Thyroid gland (tissue), 4 donors: ENCODE data around the gene IVD. TPM values are rescaled to one million over a fixed set of nuclear protein-coding genes. Genes with fewer than 3 reads are reported as not detected.
A peak's percentile ranks its signal among the peaks of the same experiment; 100 is the strongest.

Experiments used
- DNase-seq, 2 donors: peaks; one replicate each; pipeline ENCODE4 v3.0.0-alpha.2; 2019
- H3K27ac ChIP-seq, 3 donors: fragments of 200-600 bp; sonication (generic); 1 replicate in 2 of 3; 2 replicates in 1 of 3; pipeline ENCODE4 v1.5.1; 2016 to 2019; ENCODE audit warnings: mild to moderate bottlenecking in 1 of 3, moderate library complexity in 1 of 3
- H3K27me3 ChIP-seq: fragments of 200-600 bp; sonication (generic); one replicate; pipeline ENCODE4 v1.5.1; 2019
- H3K36me3 ChIP-seq, 2 donors: fragments of 200-600 bp; sonication (generic); one replicate each; pipeline ENCODE4 v1.5.1; 2016 to 2019
- H3K4me1 ChIP-seq, 2 donors: fragments of 200-600 bp; sonication (generic); one replicate each; pipeline ENCODE4 v1.5.1; 2017 to 2019
- H3K4me3 ChIP-seq, 3 donors: fragments of 200-600 bp; sonication (generic); replicated peaks in 1 of 3; 1 replicate in 2 of 3; 2 replicates in 1 of 3; pipeline ENCODE4 v1.5.1; 2016; ENCODE audit warnings: mild to moderate bottlenecking in 1 of 3
- H3K9me3 ChIP-seq: fragments of 200-600 bp; sonication (generic); one replicate; pipeline ENCODE4 v1.5.1; 2017
- POLR2A ChIP-seq, 2 donors: fragments of 450-650 bp; IDR thresholded peaks; one replicate each; pipeline ENCODE4 v1.6.1; 2017; ENCODE audit warnings: antibody characterized with exemption in 2 of 2, mild to moderate bottlenecking in 2 of 2, moderate library complexity in 1 of 2
- WGBS, 2 donors: methylation state at CpG; one replicate each; pipeline ENCODE4 v1.1.5; 2017; 5-methylcytosine and 5-hydroxymethylcytosine counted together
- intact Hi-C: fragments of 100-400 bp; cut with DNase I; formaldehyde crosslinking; loops from one replicate; pipeline ENCODE4 v1.15.1; 2023
- total RNA-seq, 4 donors: library from RNA; depleted of rRNA; stranded (reverse); fragments of >200 nt; gene quantifications; one replicate each; pipeline ENCODE4 v1.2.3, GENCODE V29; 2016
- TF ChIP-seq, protein P1 (sequence below), 6 experiments: fragments of 200-600 bp in 3 of 6; fragments of 450-650 bp in 3 of 6; sonication (generic) in 3 of 6; IDR thresholded peaks; one replicate each; pipeline ENCODE4 v1.5.1; 2016 to 2019; ENCODE audit warnings: antibody characterized with exemption in 6 of 6, mild to moderate bottlenecking in 2 of 6, inconsistent platforms in 1 of 6, moderate library complexity in 1 of 6

IVD gene
- total RNA-seq, 4 donors from 2014 or later = 393 to 723 (median 539) TPM

DNA sequence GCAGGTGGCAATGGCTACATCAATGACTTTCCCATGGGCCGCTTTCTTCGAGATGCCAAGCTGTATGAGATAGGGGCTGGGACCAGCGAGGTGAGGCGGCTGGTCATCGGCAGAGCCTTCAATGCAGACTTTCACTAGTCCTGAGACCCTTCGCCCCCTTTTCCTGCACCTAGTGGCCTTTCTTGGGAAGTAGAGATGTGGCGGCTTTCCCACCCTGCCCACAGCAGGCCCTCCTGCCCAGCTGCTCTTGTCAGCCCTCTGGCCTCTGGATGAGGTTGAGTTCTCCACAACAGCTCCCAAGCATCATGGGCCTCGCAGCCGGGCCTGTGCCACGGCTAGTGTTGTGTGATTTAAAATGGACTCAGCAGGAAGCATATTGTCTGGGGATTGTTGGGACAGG lies 12.5 kb downstream of the IVD start:
- Histone ChIP-seq H3K9me3 (no peaks in the 10 kb centered on the region), H3K36me3 (peaks cover 42 to 53% of the 10 kb centered on the region in 2 donors), H3K4me1 (peaks cover 23 to 28% of the 10 kb centered on the region in 2 donors), H3K27ac (no peak overlapping the region), H3K4me3 (no peak overlapping the region), H3K27me3 (no peaks in the 10 kb centered on the region)
- 91 to 96% methylated on average over 9 to 10 of the region's 10 CpGs for WGBS, 2 donors
- DNase-seq = no peak
- no peak for TF ChIP-seq POLR2A (IDR thresholded peaks at IDR 0.05)
- TF ChIP-seq, protein P1, sequence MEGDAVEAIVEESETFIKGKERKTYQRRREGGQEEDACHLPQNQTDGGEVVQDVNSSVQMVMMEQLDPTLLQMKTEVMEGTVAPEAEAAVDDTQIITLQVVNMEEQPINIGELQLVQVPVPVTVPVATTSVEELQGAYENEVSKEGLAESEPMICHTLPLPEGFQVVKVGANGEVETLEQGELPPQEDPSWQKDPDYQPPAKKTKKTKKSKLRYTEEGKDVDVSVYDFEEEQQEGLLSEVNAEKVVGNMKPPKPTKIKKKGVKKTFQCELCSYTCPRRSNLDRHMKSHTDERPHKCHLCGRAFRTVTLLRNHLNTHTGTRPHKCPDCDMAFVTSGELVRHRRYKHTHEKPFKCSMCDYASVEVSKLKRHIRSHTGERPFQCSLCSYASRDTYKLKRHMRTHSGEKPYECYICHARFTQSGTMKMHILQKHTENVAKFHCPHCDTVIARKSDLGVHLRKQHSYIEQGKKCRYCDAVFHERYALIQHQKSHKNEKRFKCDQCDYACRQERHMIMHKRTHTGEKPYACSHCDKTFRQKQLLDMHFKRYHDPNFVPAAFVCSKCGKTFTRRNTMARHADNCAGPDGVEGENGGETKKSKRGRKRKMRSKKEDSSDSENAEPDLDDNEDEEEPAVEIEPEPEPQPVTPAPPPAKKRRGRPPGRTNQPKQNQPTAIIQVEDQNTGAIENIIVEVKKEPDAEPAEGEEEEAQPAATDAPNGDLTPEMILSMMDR (IDR thresholded peaks at IDR 0.05) = no peak
- intact Hi-C loops = no loop called here

DNA sequence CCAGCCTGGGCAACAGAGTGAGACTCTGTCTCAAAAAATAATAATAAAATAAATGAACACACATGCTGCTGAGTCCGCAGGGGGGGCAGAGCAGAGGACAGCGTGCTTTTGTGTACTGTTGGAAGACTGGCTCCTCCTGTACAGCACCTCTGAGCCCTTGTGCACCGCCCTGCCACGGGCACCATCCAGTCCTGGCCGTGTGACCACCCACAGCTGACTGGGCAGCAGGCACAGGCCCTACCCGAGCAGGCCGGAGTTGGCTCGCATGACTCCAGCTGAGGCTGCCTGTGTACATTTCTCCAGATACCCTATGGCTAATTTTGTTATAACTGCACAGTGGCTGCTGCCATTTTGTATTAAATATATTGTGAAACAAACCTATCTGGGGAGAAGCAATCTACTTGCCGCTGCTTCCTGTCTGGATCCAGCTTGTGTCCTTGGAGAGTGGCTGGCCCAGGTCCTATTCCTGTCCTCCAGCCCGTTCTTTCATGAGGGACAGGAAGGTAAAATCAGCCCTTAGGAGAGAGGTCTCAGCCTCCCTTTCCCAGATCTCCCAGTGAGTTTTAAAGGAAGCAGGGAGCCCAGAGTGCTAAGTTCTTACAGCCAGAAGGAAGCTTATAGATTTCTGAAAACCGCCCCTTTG lies 14.6 kb downstream of the IVD start:
- intact Hi-C loops = loop anchor here (5.0 to 10.0 kb wide), 2 partner anchors 55 to 138 kb away; partner anchors contain the start of gene ANKRD63
- DNase-seq = peak; percentile 92 to 95
- Histone ChIP-seq H3K4me3 (no peak overlapping the region), H3K27me3 (no peaks in the 10 kb centered on the region), H3K36me3 (peaks cover 28 to 32% of the 10 kb centered on the region in 2 donors), H3K4me1 (peaks cover 23 to 28% of the 10 kb centered on the region in 2 donors), H3K27ac (peak overlapping the region; percentile 86 to 95 (median 87)), H3K9me3 (no peaks in the 10 kb centered on the region)
- TF ChIP-seq, protein P1 (IDR thresholded peaks at IDR 0.05) = peak in 1 of 6 experiments; percentile 6
- peak in 1 of 2 donors; percentile 65 for TF ChIP-seq POLR2A (IDR thresholded peaks at IDR 0.05)
- 48 to 49% methylated on average over 5 to 11 of the region's 11 CpGs for WGBS, 2 donors

DNA sequence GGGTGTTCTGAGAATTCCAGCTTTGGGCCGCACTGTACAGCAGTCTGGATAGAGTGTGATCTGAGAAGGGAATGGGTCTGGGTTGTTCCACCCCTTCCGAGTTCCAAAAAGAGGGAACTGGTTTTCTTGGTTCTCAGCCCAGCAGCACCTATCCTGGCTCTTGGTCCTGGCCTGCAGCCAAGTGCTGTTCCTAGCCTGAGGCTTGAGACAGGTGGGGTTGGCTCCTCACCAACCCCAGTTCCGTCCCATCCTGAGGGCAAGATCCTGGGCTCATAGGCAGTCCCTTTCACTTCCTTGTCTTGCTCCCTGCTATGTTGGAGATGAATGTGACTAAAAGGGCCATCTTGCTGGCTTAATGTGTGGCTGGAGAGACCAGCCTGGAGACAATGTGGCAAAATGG lies 15.2 kb downstream of the IVD start:
- Histone ChIP-seq H3K4me3 (no peak overlapping the region), H3K36me3 (peaks cover 23 to 26% of the 10 kb centered on the region in 2 donors), H3K27ac (peak overlapping the region; percentile 86 to 95 (median 87)), H3K9me3 (no peaks in the 10 kb centered on the region), H3K27me3 (no peaks in the 10 kb centered on the region), H3K4me1 (peaks cover 23 to 28% of the 10 kb centered on the region in 2 donors)
- 28 to 37% methylated on average over 3 of the region's 3 CpGs for WGBS, 2 donors
- intact Hi-C loops = loop anchor here (5.0 to 10.0 kb wide), 2 partner anchors 56 to 138 kb away; partner anchors contain the start of gene ANKRD63
- TF ChIP-seq, protein P1 (IDR thresholded peaks at IDR 0.05) = no peak
- peak in 1 of 2 donors; percentile 54 for TF ChIP-seq POLR2A (IDR thresholded peaks at IDR 0.05)
- peak; percentile 98 for DNase-seq

DNA sequence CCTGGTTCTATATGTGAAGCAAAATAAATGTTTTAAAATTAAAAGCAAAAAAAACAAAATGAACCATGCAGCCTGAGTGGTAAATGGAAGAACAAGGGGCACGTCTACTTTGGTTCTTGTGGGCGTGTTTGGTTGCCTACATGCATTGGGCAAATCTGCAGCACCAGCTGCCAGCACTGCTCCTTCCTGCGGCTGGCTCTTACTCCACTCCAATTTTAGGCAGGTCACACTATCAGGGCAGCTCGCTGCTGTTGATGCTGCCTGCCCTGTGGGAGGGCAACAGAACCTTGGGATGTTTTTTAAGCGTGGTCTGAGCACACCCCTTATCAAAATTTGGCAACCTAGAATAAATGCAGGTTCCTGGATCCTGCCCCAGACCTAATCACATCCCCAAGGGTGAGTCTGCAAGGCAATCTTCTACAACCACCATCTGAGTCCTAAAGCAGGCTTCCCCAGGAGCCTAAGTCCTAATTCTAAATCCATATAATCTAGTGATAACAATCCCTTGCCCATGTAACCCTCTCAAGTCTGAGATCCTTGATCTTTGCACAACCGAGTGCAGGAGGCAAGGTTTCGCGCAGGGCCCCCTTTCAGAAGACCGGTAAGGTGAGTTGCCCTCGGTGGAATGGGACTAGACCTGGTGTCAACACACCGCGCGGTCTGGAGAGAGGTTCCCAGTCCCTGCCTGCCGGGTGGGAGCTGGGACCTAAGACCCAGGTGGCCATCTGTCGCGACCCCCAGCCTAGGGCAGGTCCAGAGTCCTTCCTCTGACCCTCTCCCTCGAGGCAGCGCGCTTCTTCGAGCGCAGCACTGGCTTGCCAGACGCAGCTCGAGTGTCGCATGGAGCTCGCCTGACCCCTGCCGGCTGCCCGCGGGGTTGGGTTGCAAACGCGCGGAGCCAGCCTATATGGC lies 15.9 kb downstream of the IVD start:
- H3K27me3 ChIP-seq = no peaks in the 10 kb centered on the region
- intact Hi-C loops = loop anchor here (5.0 to 10.0 kb wide), 2 partner anchors 57 to 139 kb away; partner anchors contain the start of gene ANKRD63
- peak overlapping the region; percentile 64 to 95 (median 87) for H3K27ac ChIP-seq
- DNase-seq = peak; percentile 81 to 85
- peak in 1 of 2 donors; percentile 26 for TF ChIP-seq POLR2A (IDR thresholded peaks at IDR 0.05)
- TF ChIP-seq, protein P1 (IDR thresholded peaks at IDR 0.05) = peak; percentile 85 to 99 (median 97)
- H3K36me3 ChIP-seq = peaks cover 15 to 19% of the 10 kb centered on the region in 2 donors
- no peak overlapping the region for H3K4me3 ChIP-seq
- peaks cover 23 to 28% of the 10 kb centered on the region in 2 donors for H3K4me1 ChIP-seq
- H3K9me3 ChIP-seq = no peaks in the 10 kb centered on the region
- WGBS, 2 donors = 13 to 18% methylated on average over 22 to 30 of the region's 31 CpGs
